ENCODE results near the gene KATNA1. TPM values are rescaled to one million over a fixed set of nuclear protein-coding genes. Genes with fewer than 3 reads are reported as not detected.

The KATNA1 gene
- total RNA-seq, 2 donors from 2014 or later, result 11.2 to 15.9 TPM

DNA sequence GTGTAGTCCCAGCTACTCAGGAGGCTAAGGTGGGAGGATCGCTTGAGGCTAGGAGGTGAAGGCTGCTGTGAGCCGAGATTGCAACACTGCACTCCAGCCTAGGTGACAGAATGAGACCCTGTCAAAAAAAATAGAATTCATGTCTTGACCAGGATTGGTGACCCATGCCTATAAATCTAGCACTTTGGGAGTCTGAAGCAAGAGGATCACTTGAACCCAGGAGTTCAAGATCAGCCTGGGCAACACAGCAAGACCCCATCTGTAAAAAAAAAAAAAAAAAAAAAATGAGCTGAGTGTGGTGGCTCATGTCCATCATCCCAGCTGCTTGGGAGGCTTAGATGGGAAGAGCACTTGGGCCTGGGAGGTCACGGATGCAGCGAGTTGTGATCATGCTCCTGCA is 48.0 kb downstream of the KATNA1 start:
- no peak overlapping the region for H3K27ac ChIP-seq
- no peaks in the 10 kb centered on the region for H3K9me3 ChIP-seq
- H3K36me3 ChIP-seq, result peaks cover 41% of the 10 kb centered on the region

GRCh38 chr6:149593408-149593807 is 55.1 kb downstream of the KATNA1 start:
- H3K36me3 ChIP-seq, result peaks cover 59% of the 10 kb centered on the region
- no peaks in the 10 kb centered on the region for H3K27me3 ChIP-seq
- H3K4me3 ChIP-seq, result no peak overlapping the region
- H3K27ac ChIP-seq, result no peak overlapping the region
- no peaks in the 10 kb centered on the region for H3K4me1 ChIP-seq
- no peak for DNase-seq (ENCODE audit: low spot score)
- no peaks in the 10 kb centered on the region for H3K9me3 ChIP-seq
- TF ChIP-seq, protein P1, sequence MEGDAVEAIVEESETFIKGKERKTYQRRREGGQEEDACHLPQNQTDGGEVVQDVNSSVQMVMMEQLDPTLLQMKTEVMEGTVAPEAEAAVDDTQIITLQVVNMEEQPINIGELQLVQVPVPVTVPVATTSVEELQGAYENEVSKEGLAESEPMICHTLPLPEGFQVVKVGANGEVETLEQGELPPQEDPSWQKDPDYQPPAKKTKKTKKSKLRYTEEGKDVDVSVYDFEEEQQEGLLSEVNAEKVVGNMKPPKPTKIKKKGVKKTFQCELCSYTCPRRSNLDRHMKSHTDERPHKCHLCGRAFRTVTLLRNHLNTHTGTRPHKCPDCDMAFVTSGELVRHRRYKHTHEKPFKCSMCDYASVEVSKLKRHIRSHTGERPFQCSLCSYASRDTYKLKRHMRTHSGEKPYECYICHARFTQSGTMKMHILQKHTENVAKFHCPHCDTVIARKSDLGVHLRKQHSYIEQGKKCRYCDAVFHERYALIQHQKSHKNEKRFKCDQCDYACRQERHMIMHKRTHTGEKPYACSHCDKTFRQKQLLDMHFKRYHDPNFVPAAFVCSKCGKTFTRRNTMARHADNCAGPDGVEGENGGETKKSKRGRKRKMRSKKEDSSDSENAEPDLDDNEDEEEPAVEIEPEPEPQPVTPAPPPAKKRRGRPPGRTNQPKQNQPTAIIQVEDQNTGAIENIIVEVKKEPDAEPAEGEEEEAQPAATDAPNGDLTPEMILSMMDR (IDR thresholded peaks at IDR 0.05), result no peak

More for the DNA sequence above, 48.0 kb downstream of the KATNA1 start:
- H3K27me3 ChIP-seq, result no peaks in the 10 kb centered on the region
- TF ChIP-seq, protein P1 (IDR thresholded peaks at IDR 0.05), result no peak
- no peaks in the 10 kb centered on the region for H3K4me1 ChIP-seq
- no peak for DNase-seq (ENCODE audit: low spot score)
- H3K4me3 ChIP-seq, result no peak overlapping the region

- H3K27me3 ChIP-seq, result no peaks in the 10 kb centered on the region
- H3K9me3 ChIP-seq, result no peaks in the 10 kb centered on the region
- H3K4me3 ChIP-seq, result no peak overlapping the region
- no peaks in the 10 kb centered on the region for H3K4me1 ChIP-seq
- DNase-seq (ENCODE audit: low spot score), result no peak
- H3K27ac ChIP-seq, result no peak overlapping the region
- peaks cover 54% of the 10 kb centered on the region for H3K36me3 ChIP-seq
- TF ChIP-seq, protein P1 (IDR thresholded peaks at IDR 0.05), result no peak
Observed at GRCh38 chr6:149592983-149593382, 55.5 kb downstream of the KATNA1 start.

DNA sequence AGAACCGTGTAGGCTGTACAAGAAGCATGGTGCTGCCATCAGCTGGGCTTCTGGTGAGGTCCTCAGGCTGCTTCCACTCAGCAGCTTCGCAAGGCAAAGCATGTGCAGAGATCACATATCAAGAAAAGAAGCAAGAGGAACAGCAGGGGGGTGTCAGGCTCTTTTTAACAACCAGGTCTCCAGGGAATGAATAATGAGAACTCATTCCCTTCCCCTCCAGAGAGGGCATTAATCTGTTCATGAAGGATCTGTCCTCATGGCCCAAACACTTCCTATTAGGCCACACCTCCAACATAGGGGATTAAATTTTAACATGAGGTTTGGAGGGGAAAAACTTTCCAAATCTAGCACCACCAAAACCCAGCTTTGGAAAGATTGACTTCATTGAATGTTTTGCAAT is 62.4 kb downstream of the KATNA1 start:
- H3K27ac ChIP-seq, result no peak overlapping the region
- DNase-seq (ENCODE audit: low spot score), result no peak
- TF ChIP-seq, protein P1 (IDR thresholded peaks at IDR 0.05), result no peak
- peaks cover 44% of the 10 kb centered on the region for H3K36me3 ChIP-seq
- no peak overlapping the region for H3K4me3 ChIP-seq
- H3K4me1 ChIP-seq, result no peaks in the 10 kb centered on the region
- H3K9me3 ChIP-seq, result no peaks in the 10 kb centered on the region
- no peaks in the 10 kb centered on the region for H3K27me3 ChIP-seq

DNA sequence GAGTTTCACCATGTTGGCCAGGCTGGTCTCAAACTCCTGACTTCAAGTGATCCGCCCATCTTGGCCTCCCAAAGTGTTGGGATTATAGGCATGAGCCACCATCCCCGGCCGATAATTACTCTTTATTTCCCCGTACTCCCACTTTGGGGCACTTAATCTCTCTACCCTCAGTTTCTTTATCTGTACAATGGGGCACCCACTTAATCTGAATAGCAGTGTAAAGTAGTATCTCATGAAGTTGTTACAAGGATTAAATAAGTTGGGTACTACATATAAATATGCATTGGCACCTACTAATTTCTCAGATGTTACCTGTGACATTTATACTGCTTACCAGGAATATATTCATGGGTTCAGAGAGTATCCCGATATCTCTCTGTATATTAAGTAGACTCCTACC is 67.2 kb downstream of the KATNA1 start:
- Histone ChIP-seq H3K4me3 (no peak overlapping the region), H3K4me1 (no peaks in the 10 kb centered on the region), H3K36me3 (peaks cover 55% of the 10 kb centered on the region), H3K9me3 (no peaks in the 10 kb centered on the region), H3K27me3 (no peaks in the 10 kb centered on the region), H3K27ac (no peak overlapping the region)
- TF ChIP-seq, protein P1 (IDR thresholded peaks at IDR 0.05), result no peak
- no peak for DNase-seq (ENCODE audit: low spot score)

DNA sequence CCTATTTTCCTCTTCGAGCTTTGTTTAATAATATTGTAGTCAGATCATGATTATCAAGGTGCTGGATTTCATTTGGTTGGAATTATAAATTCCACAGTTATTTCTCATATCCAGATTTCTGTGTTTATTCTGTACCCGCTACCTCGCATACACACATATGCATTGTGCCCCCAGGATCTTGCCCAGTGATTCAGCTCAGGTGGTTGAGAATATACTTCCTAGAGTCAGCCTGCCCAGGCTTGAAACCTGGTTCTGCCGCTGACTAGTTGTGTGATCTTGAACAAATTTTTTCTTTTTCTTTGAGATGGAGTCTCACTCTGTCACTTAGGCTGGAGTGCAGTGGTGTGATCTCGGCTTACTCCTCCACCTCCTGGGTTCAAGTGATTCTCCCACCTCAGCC is 67.6 kb downstream of the KATNA1 start:
- Histone ChIP-seq H3K27me3 (no peaks in the 10 kb centered on the region), H3K36me3 (peaks cover 50% of the 10 kb centered on the region), H3K27ac (no peak overlapping the region), H3K4me3 (no peak overlapping the region), H3K4me1 (no peaks in the 10 kb centered on the region), H3K9me3 (no peaks in the 10 kb centered on the region)
- TF ChIP-seq, protein P1 (IDR thresholded peaks at IDR 0.05), result no peak
- DNase-seq (ENCODE audit: low spot score), result no peak
